DOHH2 (cell line): ENCODE data around the gene CACNA1E.

Experiments
- H3F3A ChIP-seq: fragments of 200-600 bp; sonication (generic), shearing (Covaris generic); 2 replicates; pipeline ENCODE4 v1.6.0; 2016; ENCODE audit warnings: antibody characterized with exemption, mild to moderate bottlenecking; ENCODE audit not compliant: control insufficient read depth, insufficient read depth
- H3K27ac ChIP-seq: fragments of 200-600 bp; sonication (generic); 2 replicates; pipeline ENCODE4 v1.5.1; 2014; ENCODE audit warnings: low read depth, mild to moderate bottlenecking, low read length, moderate library complexity
- H3K27me3 ChIP-seq: fragments of 200-600 bp; sonication (generic); 2 replicates; pipeline ENCODE4 v1.6.1; 2014; ENCODE audit warnings: mild to moderate bottlenecking, low read length, mixed read lengths; ENCODE audit not compliant: control insufficient read depth
- H3K36me3 ChIP-seq: fragments of 200-600 bp; sonication (generic); 2 replicates; pipeline ENCODE4 v1.6.1; 2014; ENCODE audit warnings: mild to moderate bottlenecking, low read length, moderate library complexity, mixed read lengths; ENCODE audit not compliant: control insufficient read depth
- H3K4me1 ChIP-seq: fragments of 200-600 bp; sonication (generic); 2 replicates; pipeline ENCODE4 v1.6.1; 2014; ENCODE audit warnings: mild to moderate bottlenecking, low read length, mixed read lengths; ENCODE audit not compliant: control insufficient read depth
- H3K4me2 ChIP-seq: fragments of 200-600 bp; sonication (generic); 2 replicates; pipeline ENCODE4 v1.6.0; 2014; ENCODE audit warnings: mild to moderate bottlenecking, low read length, moderate library complexity
- H3K4me3 ChIP-seq: fragments of 200-600 bp; sonication (generic); 2 replicates; pipeline ENCODE4 v1.5.1; 2014; ENCODE audit warnings: mild to moderate bottlenecking, low read length, mixed read lengths
- H3K79me2 ChIP-seq: fragments of 200-600 bp; sonication (generic); 2 replicates; pipeline ENCODE4 v1.6.1; 2014; ENCODE audit warnings: mild to moderate bottlenecking, low read length, mixed read lengths; ENCODE audit not compliant: control insufficient read depth
- H3K9me2 ChIP-seq: fragments of 200-600 bp; sonication (generic); replicated peaks from 2 replicates; pipeline ENCODE4 v1.6.1; 2014; ENCODE audit warnings: mild to moderate bottlenecking, low read length, mixed read lengths; ENCODE audit not compliant: control insufficient read depth
- H3K9me3 ChIP-seq: fragments of 200-600 bp; sonication (generic); 2 replicates; pipeline ENCODE4 v1.6.1; 2014; ENCODE audit warnings: antibody characterized with exemption, low read length, mixed read lengths; ENCODE audit not compliant: control insufficient read depth, insufficient read depth
- H4K20me1 ChIP-seq: fragments of 200-600 bp; sonication (generic); 2 replicates; pipeline ENCODE4 v1.6.0; 2014; ENCODE audit warnings: low read depth, mild to moderate bottlenecking, antibody characterized with exemption, low read length, moderate library complexity; ENCODE audit not compliant: control insufficient read depth, insufficient read depth
- CTCF ChIP-seq: fragments of 200-600 bp; sonication (generic); IDR thresholded peaks from one replicate; pipeline ENCODE4 v1.5.1; 2014; ENCODE audit warnings: antibody characterized with exemption, mild to moderate bottlenecking, low read depth, low read length; ENCODE audit not compliant: poor library complexity, severe bottlenecking
- EZH2phosphoT487 ChIP-seq: fragments of 200-600 bp; sonication (generic); IDR thresholded peaks from 2 replicates; pipeline ENCODE4 v1.6.1; 2017; ENCODE audit warnings: borderline replicate concordance, mild to moderate bottlenecking, antibody characterized with exemption, low read length, moderate library complexity, mixed read lengths

CACNA1E gene

GRCh38 chr1:181743878-181744312 is 260.6 kb downstream of the CACNA1E start:
- Histone ChIP-seq H3K79me2 (no peaks in the 10 kb centered on the region), H3K27ac (no peak overlapping the region), H3K9me2 (no peaks in the 10 kb centered on the region), H3K4me1 (no peaks in the 10 kb centered on the region), H3F3A (no peaks in the 10 kb centered on the region), H3K36me3 (no peaks in the 10 kb centered on the region), H4K20me1 (no peaks in the 10 kb centered on the region), H3K4me3 (no peak overlapping the region), H3K9me3 (no peaks in the 10 kb centered on the region), H3K4me2 (no peak overlapping the region), H3K27me3 (no peaks in the 10 kb centered on the region)
- TF ChIP-seq CTCF = no peak
- no peak for TF ChIP-seq EZH2phosphoT487

- Histone ChIP-seq H3K4me1 (no peaks in the 10 kb centered on the region), H3K9me2 (no peaks in the 10 kb centered on the region), H3K4me3 (no peak overlapping the region), H3K27me3 (no peaks in the 10 kb centered on the region), H3F3A (no peaks in the 10 kb centered on the region), H3K27ac (no peak overlapping the region), H3K79me2 (no peaks in the 10 kb centered on the region), H3K9me3 (no peaks in the 10 kb centered on the region), H3K4me2 (no peak overlapping the region), H3K36me3 (no peaks in the 10 kb centered on the region), H4K20me1 (no peaks in the 10 kb centered on the region)
- no peak for TF ChIP-seq CTCF
- TF ChIP-seq EZH2phosphoT487 = no peak
These were observed 262.9 kb downstream of the CACNA1E start for GRCh38 chr1:181746224-181746623.

GRCh38 chr1:181748013-181748412 is 264.7 kb downstream of the CACNA1E start:
- Histone ChIP-seq H3F3A (no peaks in the 10 kb centered on the region), H3K4me3 (no peak overlapping the region), H3K9me2 (no peaks in the 10 kb centered on the region), H3K4me2 (no peak overlapping the region), H3K27me3 (no peaks in the 10 kb centered on the region), H4K20me1 (no peaks in the 10 kb centered on the region), H3K79me2 (no peaks in the 10 kb centered on the region), H3K9me3 (no peaks in the 10 kb centered on the region), H3K4me1 (no peaks in the 10 kb centered on the region), H3K27ac (no peak overlapping the region), H3K36me3 (no peaks in the 10 kb centered on the region)
- TF ChIP-seq CTCF (no peak), EZH2phosphoT487 (no peak)

GRCh38 chr1:181754103-181754502 is 270.8 kb downstream of the CACNA1E start:
- no peaks in the 10 kb centered on the region for H3K4me1 ChIP-seq
- H3F3A ChIP-seq = no peaks in the 10 kb centered on the region
- H3K4me3 ChIP-seq = no peak overlapping the region
- no peak for TF ChIP-seq EZH2phosphoT487
- no peak for TF ChIP-seq CTCF
- H4K20me1 ChIP-seq = no peaks in the 10 kb centered on the region
- H3K27ac ChIP-seq = no peak overlapping the region
- H3K36me3 ChIP-seq = no peaks in the 10 kb centered on the region
- no peaks in the 10 kb centered on the region for H3K9me3 ChIP-seq
- H3K27me3 ChIP-seq = no peaks in the 10 kb centered on the region
- no peak overlapping the region for H3K4me2 ChIP-seq
- no peaks in the 10 kb centered on the region for H3K79me2 ChIP-seq
- no peaks in the 10 kb centered on the region for H3K9me2 ChIP-seq
